A549 (cell line): ENCODE data around the gene NGLY1. TPM values are rescaled to one million over a fixed set of nuclear protein-coding genes. Genes with fewer than 3 reads are reported as not detected.

Experiments
- ATAC-seq, 2 experiments: fragments of 200-7000 bp in 1 of 2; fragments of >200 bp in 1 of 2; cut with Nextera tagmentation in 1 of 2; cut with Tn5 transposase in 1 of 2; 3 replicates each; pipeline versions ENCODE4 v1.8.0 to v1.9.1; 2018 to 2020; ENCODE audit warnings: mild to moderate bottlenecking in 1 of 2, moderate library complexity in 1 of 2
- CTCF ChIA-PET: fragments of 300-600 bp; sonication (Branson Sonifier 250); formaldehyde crosslinking; extraction: SDS; loops from one replicate; lab custom pipeline; 2021; ENCODE audit warnings: antibody characterized with exemption, inconsistent platforms; lab: Yijun Ruan, JAX
- POLR2A ChIA-PET: fragments of 350-600 bp; formaldehyde crosslinking; extraction: SDS; loops from one replicate; lab custom pipeline; 2021; ENCODE audit warnings: antibody characterized with exemption, inconsistent platforms; lab: Yijun Ruan, JAX
- DNase-seq, 2 experiments: peaks; one replicate each; pipeline versions ENCODE4 v3.0.0 to v3.0.0-alpha.2; 2011 to 2016; ENCODE audit warnings: low read depth in 1 of 2, low spot score in 1 of 2
- FAIRE-seq: peaks from 2 replicates; lab custom pipeline; 2011; peaks lifted over from hg19 to GRCh38; lab: Jason Lieb, UNC
- H3K27ac ChIP-seq, 2 experiments: fragments of >200 bp; sonication (Bioruptor Twin); formaldehyde crosslinking; 3 replicates each; pipeline ENCODE4 v1.5.1; 2016 to 2017
- H3K4me1 ChIP-seq: fragments of >200 bp; sonication (Bioruptor Twin); formaldehyde crosslinking; 3 replicates; pipeline ENCODE4 v1.6.1; 2016
- H3K4me2 ChIP-seq: fragments of >200 bp; sonication (Bioruptor Twin); formaldehyde crosslinking; 3 replicates; pipeline ENCODE4 v1.6.1; 2016
- H3K4me3 ChIP-seq: fragments of >200 bp; sonication (Bioruptor Twin); formaldehyde crosslinking; 3 replicates; pipeline ENCODE4 v1.5.1; 2016
- H3K9me3 ChIP-seq: fragments of >200 bp; sonication (Bioruptor Twin); formaldehyde crosslinking; 3 replicates; pipeline ENCODE4 v1.6.1; 2016
- CHD2 ChIP-seq: fragments of 150-350 bp; IDR thresholded peaks from 2 replicates; pipeline ENCODE4 v1.6.1; 2014; ENCODE audit warnings: low read length; ENCODE audit not compliant: partially characterized antibody
- EHMT2 ChIP-seq: fragments of 200-600 bp; sonication (generic); IDR thresholded peaks from 2 replicates; pipeline ENCODE4 v1.6.1; 2016; ENCODE audit warnings: antibody characterized with exemption, low read depth, mild to moderate bottlenecking, moderate library complexity
- EP300 ChIP-seq, 2 experiments: fragments of >200 bp; sonication (Bioruptor Twin); formaldehyde crosslinking; IDR thresholded peaks; 2 replicates in 1 of 2; 3 replicates in 1 of 2; pipeline ENCODE4 v1.6.1; 2016 to 2017
- FOSL2 ChIP-seq, 2 experiments: fragments of 450-650 bp in 1 of 2; fragments of >200 bp in 1 of 2; sonication (Bioruptor Twin) in 1 of 2; formaldehyde crosslinking; IDR thresholded peaks; 2 replicates each; pipeline versions ENCODE4 v1.5.0 to v1.6.1; 2016 to 2020; ENCODE audit warnings: mild to moderate bottlenecking in 1 of 2, moderate library complexity in 1 of 2
- HEYL ChIP-seq: fragments of 250-450 bp; sonication (Bioruptor Pico); IDR thresholded peaks from 2 replicates; pipeline ENCODE4 v1.8.0; 2021; ENCODE audit warnings: mild to moderate bottlenecking, moderate library complexity
- JUN ChIP-seq, 2 experiments: fragments of >200 bp; sonication (Bioruptor Twin); formaldehyde crosslinking; IDR thresholded peaks; 2 replicates in 1 of 2; 3 replicates in 1 of 2; pipeline ENCODE4 v1.6.1; 2016 to 2017
- KDM1A ChIP-seq: fragments of 200-600 bp; sonication (generic); IDR thresholded peaks from 2 replicates; pipeline ENCODE4 v1.6.1; 2016; ENCODE audit warnings: low read depth, mild to moderate bottlenecking
- MAFK ChIP-seq: fragments of 450-650 bp; IDR thresholded peaks from 2 replicates; pipeline ENCODE4 v1.6.1; 2014; ENCODE audit not compliant: partially characterized antibody
- NFE2L2 ChIP-seq: fragments of 150-350 bp; conservative IDR thresholded peaks from 2 replicates; pipeline ENCODE4 v1.6.1; 2014; ENCODE audit warnings: low read length
- NPAS2 ChIP-seq: fragments of 250-450 bp; sonication (Bioruptor Pico); IDR thresholded peaks from 2 replicates; pipeline ENCODE4 v1.8.0; 2022; ENCODE audit warnings: mild to moderate bottlenecking, moderate library complexity, borderline replicate concordance
- POLR2A ChIP-seq: IDR thresholded peaks from 2 replicates; pipeline ENCODE4 v1.6.1; 2012; ENCODE audit warnings: mild to moderate bottlenecking, low read length
- POLR2AphosphoS2 ChIP-seq: conservative IDR thresholded peaks from 2 replicates; pipeline ENCODE4 v1.6.1; 2012; ENCODE audit warnings: low read length, improper control_type of control experiment, inconsistent platforms
- RARB ChIP-seq: fragments of 250-450 bp; sonication (Bioruptor Pico); IDR thresholded peaks from 2 replicates; pipeline ENCODE4 v1.8.0; 2021; ENCODE audit warnings: mild to moderate bottlenecking, moderate library complexity
- RCOR1 ChIP-seq: fragments of 150-350 bp; IDR thresholded peaks from 2 replicates; pipeline ENCODE4 v1.6.1; 2014; ENCODE audit warnings: antibody characterized with exemption, low read length, low read depth
- RFX5 ChIP-seq: fragments of 450-650 bp; IDR thresholded peaks from 2 replicates; pipeline ENCODE4 v1.7.1; 2014; ENCODE audit warnings: antibody characterized with exemption, mild to moderate bottlenecking, moderate library complexity
- SMC3 ChIP-seq: fragments of >200 bp; sonication (Bioruptor Twin); formaldehyde crosslinking; IDR thresholded peaks from 3 replicates; pipeline ENCODE4 v1.6.1; 2018; ENCODE audit warnings: inconsistent platforms
- SREBF2 ChIP-seq: fragments of 450-650 bp; IDR thresholded peaks from 2 replicates; pipeline ENCODE4 v1.6.1; 2014; ENCODE audit warnings: mild to moderate bottlenecking, moderate library complexity
- TFCP2L1 ChIP-seq: fragments of 250-450 bp; sonication (Bioruptor Pico); IDR thresholded peaks from 2 replicates; pipeline ENCODE4 v1.5.0; 2021; ENCODE audit warnings: mild to moderate bottlenecking
- ZFP36 ChIP-seq: fragments of 450-650 bp; IDR thresholded peaks from 2 replicates; pipeline ENCODE4 v1.6.1; 2014; ENCODE audit warnings: borderline replicate concordance; ENCODE audit not compliant: partially characterized antibody
- WGBS: methylation state at CpG from one replicate; pipeline ENCODE4 v1.1.6; 2017; ENCODE audit errors: missing lambda C conversion rate; 5-methylcytosine and 5-hydroxymethylcytosine counted together
- polyA plus RNA-seq, 4 experiments: library from polyadenylated mRNA; depleted of rRNA in 3 of 4; stranded (reverse); fragments of >200 nt; fragmentation: RNase III in 1 of 4; extraction: RNeasy Plus Mini Kit Qiagen cat#74134 plus additional on column Dnase treatment in 1 of 4; gene quantifications; 2 replicates in 3 of 4; 3 replicates in 1 of 4; pipeline ENCODE4 v1.2.3, GENCODE V29; 2011 to 2017
- TF ChIP-seq, protein P1 (sequence below): fragments of 150-350 bp; IDR thresholded peaks from 2 replicates; pipeline ENCODE4 v1.6.1; 2014; ENCODE audit warnings: low read depth, mild to moderate bottlenecking, low read length
- TF ChIP-seq, protein P2 (sequence below): fragments of >200 bp; sonication (Bioruptor Twin); formaldehyde crosslinking; IDR thresholded peaks from 3 replicates; pipeline ENCODE4 v1.6.1; 2016
- TF ChIP-seq, protein P3 (sequence below): fragments of 450-650 bp; IDR thresholded peaks from 2 replicates; pipeline ENCODE4 v1.6.1; 2014; ENCODE audit warnings: antibody characterized with exemption
- TF ChIP-seq, protein P4 (sequence below): fragments of 250-450 bp; sonication (Bioruptor Pico); IDR thresholded peaks from 2 replicates; pipeline ENCODE4 v1.5.0; 2020; ENCODE audit warnings: low read depth, mild to moderate bottlenecking, moderate library complexity
- TF ChIP-seq, protein P5 (sequence below): fragments of 200-600 bp; sonication (generic); IDR thresholded peaks from 2 replicates; pipeline ENCODE4 v1.6.1; 2016; ENCODE audit warnings: antibody characterized with exemption, mild to moderate bottlenecking, moderate library complexity
- TF ChIP-seq, protein P6 (sequence below): IDR thresholded peaks from 2 replicates; pipeline ENCODE4 v1.6.1; 2012

Gene NGLY1
- polyA plus RNA-seq, 2 of the 4 experiments (the other 2 are of a cell fraction) = 25.2 to 29.2 TPM

DNA sequence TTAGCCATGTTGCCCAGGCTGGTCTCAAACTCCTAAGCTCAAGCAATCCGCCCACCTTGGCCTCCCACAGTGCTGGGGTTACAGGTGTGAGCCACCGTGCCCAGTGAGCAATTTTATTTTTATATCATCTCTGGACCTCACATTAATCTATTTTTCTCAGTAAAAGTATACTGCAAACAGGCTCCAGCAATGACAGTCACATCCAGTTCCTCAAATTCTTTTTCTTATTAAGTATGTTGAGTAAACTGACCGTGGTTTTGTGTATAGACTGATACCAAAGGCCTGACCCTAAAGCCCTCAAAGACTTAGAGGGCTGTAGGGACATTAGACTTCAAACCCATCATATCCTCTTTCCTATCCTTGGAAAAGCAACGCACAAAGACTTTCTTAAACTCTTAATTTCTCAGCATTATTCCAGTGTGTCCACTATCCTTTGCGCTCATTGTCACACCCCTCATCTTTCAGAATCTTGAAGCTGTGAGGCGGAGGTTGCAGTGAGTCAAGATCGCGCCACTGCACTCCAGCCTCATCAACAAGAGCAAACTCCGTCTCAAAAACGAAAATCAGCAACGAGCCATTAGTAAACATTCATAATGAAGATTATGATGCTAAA is 2.0 kb downstream of the NGLY1 start (continued):
- TF ChIP-seq, protein P1, sequence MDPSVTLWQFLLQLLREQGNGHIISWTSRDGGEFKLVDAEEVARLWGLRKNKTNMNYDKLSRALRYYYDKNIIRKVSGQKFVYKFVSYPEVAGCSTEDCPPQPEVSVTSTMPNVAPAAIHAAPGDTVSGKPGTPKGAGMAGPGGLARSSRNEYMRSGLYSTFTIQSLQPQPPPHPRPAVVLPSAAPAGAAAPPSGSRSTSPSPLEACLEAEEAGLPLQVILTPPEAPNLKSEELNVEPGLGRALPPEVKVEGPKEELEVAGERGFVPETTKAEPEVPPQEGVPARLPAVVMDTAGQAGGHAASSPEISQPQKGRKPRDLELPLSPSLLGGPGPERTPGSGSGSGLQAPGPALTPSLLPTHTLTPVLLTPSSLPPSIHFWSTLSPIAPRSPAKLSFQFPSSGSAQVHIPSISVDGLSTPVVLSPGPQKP = no peak
- TF ChIP-seq POLR2AphosphoS2 (no peak), RARB (no peak)

DNA sequence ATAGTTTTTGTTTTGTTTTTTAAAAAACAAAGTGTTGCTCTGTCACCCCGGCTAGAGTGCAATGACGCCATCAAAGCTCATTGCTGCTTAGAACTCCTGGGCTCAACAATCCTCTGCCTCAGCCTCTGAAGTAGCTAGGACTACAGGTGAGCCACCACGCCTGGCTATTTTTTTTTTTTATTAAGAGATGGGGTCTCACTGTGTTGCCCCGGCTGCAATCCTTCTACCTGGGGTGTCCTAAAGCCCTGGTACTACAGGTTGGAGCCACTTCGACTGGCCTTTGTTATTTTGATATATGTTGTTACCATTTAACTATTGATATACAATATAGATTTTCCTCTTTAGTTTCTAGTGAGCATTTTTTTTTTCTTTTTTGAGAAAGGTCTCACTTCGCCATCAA is 2.6 kb downstream of the NGLY1 start:
- DNase-seq (no peak), FAIRE-seq (no peak), ATAC-seq (no peak)
- Histone ChIP-seq H3K9me3 (no peaks in the 10 kb centered on the region), H3K4me2 (no peak overlapping the region; the same call in 2 of the 3 replicates), H3K4me3 (no peak overlapping the region), H3K4me1 (peaks cover 15% of the 10 kb centered on the region; the same call in 2 of the 3 replicates), H3K27ac (no peak overlapping the region)
- ChIA-PET POLR2A (no interaction called here), CTCF (interaction anchor here (1.0 kb wide), 1 partner anchor 187 kb away, joined by 3 read pairs; no protein-coding TSS in a partner anchor)
- WGBS = 90% methylated on average over 6 of the region's 6 CpGs
- TF ChIP-seq EP300 (IDR thresholded peaks at IDR 0.05) (no peak), JUN (IDR thresholded peaks at IDR 0.05) (no peak), KDM1A (no peak), RARB (no peak), NPAS2 (CRISPR knock-in tag) (no peak), CHD2 (no peak), TFCP2L1 (no peak), SREBF2 (no peak), RCOR1 (no peak), RFX5 (no peak)
- TF ChIP-seq, protein P2, sequence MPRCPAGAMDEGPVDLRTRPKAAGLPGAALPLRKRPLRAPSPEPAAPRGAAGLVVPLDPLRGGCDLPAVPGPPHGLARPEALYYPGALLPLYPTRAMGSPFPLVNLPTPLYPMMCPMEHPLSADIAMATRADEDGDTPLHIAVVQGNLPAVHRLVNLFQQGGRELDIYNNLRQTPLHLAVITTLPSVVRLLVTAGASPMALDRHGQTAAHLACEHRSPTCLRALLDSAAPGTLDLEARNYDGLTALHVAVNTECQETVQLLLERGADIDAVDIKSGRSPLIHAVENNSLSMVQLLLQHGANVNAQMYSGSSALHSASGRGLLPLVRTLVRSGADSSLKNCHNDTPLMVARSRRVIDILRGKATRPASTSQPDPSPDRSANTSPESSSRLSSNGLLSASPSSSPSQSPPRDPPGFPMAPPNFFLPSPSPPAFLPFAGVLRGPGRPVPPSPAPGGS = no peak
- TF ChIP-seq, protein P3, sequence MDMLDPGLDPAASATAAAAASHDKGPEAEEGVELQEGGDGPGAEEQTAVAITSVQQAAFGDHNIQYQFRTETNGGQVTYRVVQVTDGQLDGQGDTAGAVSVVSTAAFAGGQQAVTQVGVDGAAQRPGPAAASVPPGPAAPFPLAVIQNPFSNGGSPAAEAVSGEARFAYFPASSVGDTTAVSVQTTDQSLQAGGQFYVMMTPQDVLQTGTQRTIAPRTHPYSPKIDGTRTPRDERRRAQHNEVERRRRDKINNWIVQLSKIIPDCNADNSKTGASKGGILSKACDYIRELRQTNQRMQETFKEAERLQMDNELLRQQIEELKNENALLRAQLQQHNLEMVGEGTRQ = no peak
- TF ChIP-seq, protein P4, sequence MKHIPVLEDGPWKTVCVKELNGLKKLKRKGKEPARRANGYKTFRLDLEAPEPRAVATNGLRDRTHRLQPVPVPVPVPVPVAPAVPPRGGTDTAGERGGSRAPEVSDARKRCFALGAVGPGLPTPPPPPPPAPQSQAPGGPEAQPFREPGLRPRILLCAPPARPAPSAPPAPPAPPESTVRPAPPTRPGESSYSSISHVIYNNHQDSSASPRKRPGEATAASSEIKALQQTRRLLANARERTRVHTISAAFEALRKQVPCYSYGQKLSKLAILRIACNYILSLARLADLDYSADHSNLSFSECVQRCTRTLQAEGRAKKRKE (CRISPR knock-in tag) = no peak

DNA sequence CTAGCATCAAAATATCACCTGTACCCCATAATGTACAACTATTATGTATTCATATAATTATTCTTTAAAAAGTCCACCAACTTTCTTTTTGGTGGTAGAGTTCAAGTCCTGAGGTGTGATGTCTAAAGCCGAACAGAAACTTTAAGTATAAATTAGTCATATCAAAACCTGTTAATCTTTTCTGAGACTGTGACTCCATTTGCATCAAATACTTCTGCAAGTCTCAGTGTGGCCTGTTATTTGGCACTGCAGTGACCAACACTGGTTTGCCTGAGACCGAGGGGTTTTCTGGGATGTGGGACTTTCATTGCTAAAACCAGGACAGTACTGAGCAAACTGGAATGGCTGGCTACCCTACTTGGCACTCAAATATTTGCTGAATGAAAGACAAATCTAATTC is 7.3 kb downstream of the NGLY1 start:
- Histone ChIP-seq H3K4me1 (no peaks in the 10 kb centered on the region; the same call in 2 of the 3 replicates), H3K4me3 (no peak overlapping the region), H3K9me3 (peaks cover 11% of the 10 kb centered on the region), H3K4me2 (no peak overlapping the region), H3K27ac (no peak overlapping the region)
- TF ChIP-seq NFE2L2 (no peak), FOSL2 (IDR thresholded peaks at IDR 0.05) (no peak), FOSL2 (CRISPR knock-in tag; IDR thresholded peaks at IDR 0.05) (no peak), ZFP36 (no peak), EHMT2 (no peak), POLR2A (no peak), SMC3 (no peak), MAFK (no peak), EP300 (IDR thresholded peaks at IDR 0.05) (no peak), HEYL (CRISPR knock-in tag) (no peak)
- TF ChIP-seq, protein P5, sequence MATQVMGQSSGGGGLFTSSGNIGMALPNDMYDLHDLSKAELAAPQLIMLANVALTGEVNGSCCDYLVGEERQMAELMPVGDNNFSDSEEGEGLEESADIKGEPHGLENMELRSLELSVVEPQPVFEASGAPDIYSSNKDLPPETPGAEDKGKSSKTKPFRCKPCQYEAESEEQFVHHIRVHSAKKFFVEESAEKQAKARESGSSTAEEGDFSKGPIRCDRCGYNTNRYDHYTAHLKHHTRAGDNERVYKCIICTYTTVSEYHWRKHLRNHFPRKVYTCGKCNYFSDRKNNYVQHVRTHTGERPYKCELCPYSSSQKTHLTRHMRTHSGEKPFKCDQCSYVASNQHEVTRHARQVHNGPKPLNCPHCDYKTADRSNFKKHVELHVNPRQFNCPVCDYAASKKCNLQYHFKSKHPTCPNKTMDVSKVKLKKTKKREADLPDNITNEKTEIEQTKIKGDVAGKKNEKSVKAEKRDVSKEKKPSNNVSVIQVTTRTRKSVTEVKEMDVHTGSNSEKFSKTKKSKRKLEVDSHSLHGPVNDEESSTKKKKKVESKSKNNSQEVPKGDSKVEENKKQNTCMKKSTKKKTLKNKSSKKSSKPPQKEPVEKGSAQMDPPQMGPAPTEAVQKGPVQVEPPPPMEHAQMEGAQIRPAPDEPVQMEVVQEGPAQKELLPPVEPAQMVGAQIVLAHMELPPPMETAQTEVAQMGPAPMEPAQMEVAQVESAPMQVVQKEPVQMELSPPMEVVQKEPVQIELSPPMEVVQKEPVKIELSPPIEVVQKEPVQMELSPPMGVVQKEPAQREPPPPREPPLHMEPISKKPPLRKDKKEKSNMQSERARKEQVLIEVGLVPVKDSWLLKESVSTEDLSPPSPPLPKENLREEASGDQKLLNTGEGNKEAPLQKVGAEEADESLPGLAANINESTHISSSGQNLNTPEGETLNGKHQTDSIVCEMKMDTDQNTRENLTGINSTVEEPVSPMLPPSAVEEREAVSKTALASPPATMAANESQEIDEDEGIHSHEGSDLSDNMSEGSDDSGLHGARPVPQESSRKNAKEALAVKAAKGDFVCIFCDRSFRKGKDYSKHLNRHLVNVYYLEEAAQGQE = no peak
- TF ChIP-seq, protein P6, sequence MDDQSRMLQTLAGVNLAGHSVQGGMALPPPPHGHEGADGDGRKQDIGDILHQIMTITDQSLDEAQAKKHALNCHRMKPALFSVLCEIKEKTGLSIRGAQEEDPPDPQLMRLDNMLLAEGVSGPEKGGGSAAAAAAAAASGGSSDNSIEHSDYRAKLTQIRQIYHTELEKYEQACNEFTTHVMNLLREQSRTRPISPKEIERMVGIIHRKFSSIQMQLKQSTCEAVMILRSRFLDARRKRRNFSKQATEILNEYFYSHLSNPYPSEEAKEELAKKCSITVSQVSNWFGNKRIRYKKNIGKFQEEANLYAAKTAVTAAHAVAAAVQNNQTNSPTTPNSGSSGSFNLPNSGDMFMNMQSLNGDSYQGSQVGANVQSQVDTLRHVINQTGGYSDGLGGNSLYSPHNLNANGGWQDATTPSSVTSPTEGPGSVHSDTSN = no peak
- FAIRE-seq (no peak), ATAC-seq (no peak), DNase-seq (no peak)
- 92% methylated on average over 2 of the region's 2 CpGs for WGBS
- ChIA-PET POLR2A (no interaction called here), CTCF (interaction anchor here (1.2 kb wide), 1 partner anchor 8 kb away, joined by 3 read pairs; no protein-coding TSS in a partner anchor)
